Measurements from ENCODE around the gene WNK2.

GRCh38 chr9:93180938-93181337, 3.0 kb upstream of the WNK2 start:
- TF ChIP-seq POLR2AphosphoS5 (IDR thresholded peaks at IDR 0.05; ENCODE audit: insufficient read depth, low read depth, low read length) (no peak), POLR2A (IDR thresholded peaks at IDR 0.05; ENCODE audit: low read depth, low read length) (no peak)

Measured in endothelial cell of umbilical vein (primary cell).